Heart left ventricle (tissue), 16 donors: ENCODE results near the gene KIAA0825. TPM values are rescaled to one million over a fixed set of nuclear protein-coding genes. Genes with fewer than 3 reads are reported as not detected.
A peak's percentile ranks its signal among the peaks of the same experiment; 100 is the strongest.

Experiments used
- ATAC-seq, 4 donors: fragments of 200-7000 bp; cut with Tn5 transposase; one replicate each; pipeline ENCODE4 v1.9.1; 2020 to 2022; ENCODE audit warnings: moderate library complexity in 4 of 4, mild to moderate bottlenecking in 3 of 4, moderate number of reproducible peaks in 1 of 4
- DNase-seq, 5 donors: peaks; one replicate each; pipeline ENCODE4 v3.0.0-alpha.2; 2020
- H3K27ac ChIP-seq, 12 donors: fragments of 200-600 bp; sonication (generic) in 4 of 12; one replicate each; pipeline versions ENCODE4 v1.5.0 to v1.8.0; 2016 to 2022; ENCODE audit warnings: mild to moderate bottlenecking in 2 of 12
- H3K27me3 ChIP-seq, 9 donors: fragments of 200-600 bp; sonication (generic) in 2 of 9; one replicate each; pipeline versions ENCODE4 v1.5.1 to v1.8.0; 2016 to 2022; ENCODE audit warnings: mild to moderate bottlenecking in 3 of 9
- H3K36me3 ChIP-seq, 9 donors: fragments of 200-600 bp; sonication (generic) in 2 of 9; one replicate each; pipeline versions ENCODE4 v1.5.0 to v1.8.0; 2018 to 2022; ENCODE audit warnings: mild to moderate bottlenecking in 2 of 9
- H3K4me1 ChIP-seq, 12 donors: fragments of 200-600 bp; sonication (generic) in 4 of 12; one replicate each; pipeline versions ENCODE4 v1.5.0 to v1.8.0; 2016 to 2022; ENCODE audit warnings: mild to moderate bottlenecking in 3 of 12
- H3K4me3 ChIP-seq, 12 donors: fragments of 200-600 bp; sonication (generic) in 4 of 12; one replicate each; pipeline versions ENCODE4 v1.5.0 to v1.8.0; 2017 to 2022; ENCODE audit warnings: mild to moderate bottlenecking in 9 of 12, moderate library complexity in 4 of 12
- H3K9me3 ChIP-seq, 12 donors: fragments of 200-600 bp; sonication (generic) in 4 of 12; one replicate each; pipeline versions ENCODE4 v1.5.0 to v1.8.0; 2016 to 2022; ENCODE audit warnings: mild to moderate bottlenecking in 1 of 12
- CTCF ChIP-seq, 12 donors: fragments of 200-600 bp; sonication (generic) in 4 of 12; IDR thresholded peaks; one replicate each; pipeline versions ENCODE4 v1.5.0 to v1.8.0; 2018 to 2022; ENCODE audit warnings: antibody characterized with exemption in 12 of 12, mild to moderate bottlenecking in 5 of 12
- POLR2A ChIP-seq, 2 donors: fragments of 450-650 bp; IDR thresholded peaks; one replicate each; pipeline ENCODE4 v1.6.1; 2017; ENCODE audit warnings: antibody characterized with exemption in 2 of 2, mild to moderate bottlenecking in 2 of 2, moderate library complexity in 2 of 2
- WGBS, 4 donors: extraction: QIAGEN DNeasy Blood & Tissue Kit in 2 of 4; methylation state at CpG; one replicate each; pipeline versions ENCODE4 v1.1.5 to v1.1.7; 2013 to 2018; 5-methylcytosine and 5-hydroxymethylcytosine counted together
- intact Hi-C, 10 donors: fragments of 100-400 bp; cut with DNase I; formaldehyde crosslinking; loops; one replicate each; pipeline versions ENCODE4 v1.11.1 to v1.14.2; 2022
- polyA plus RNA-seq, 2 donors: library from polyadenylated mRNA; stranded (reverse); fragments of 200-250 nt; gene quantifications; one replicate each; pipeline ENCODE4 v1.2.3, GENCODE V29; 2013
- total RNA-seq, 9 donors: library from RNA; depleted of rRNA in 2 of 9; stranded (reverse); fragments of >200 nt in 2 of 9; fragmentation: NEBNext Ultra II Directional in 3 of 9; extraction: Animal tissue kit (Norgen Biotek cat#: 25700) in 3 of 9; gene quantifications; one replicate each; pipeline versions ENCODE4 v1.1.0 to v1.2.4, GENCODE V29; 2016 to 2023
- donor health status: ischemic (EF 13 %, LVEDD 7.1; RV severe dilation, severe dysfunction).
- donor health status: healthy with polysubstance abuse.
- donor health status: DM: no; HTN: yes; CAD: no.
- donor health status: DM: no; HTN: no; CAD: no.
- donor health status: ischemic (EF 25% LVEDD 6.9; RV normal size, moderate dysfunction).
- donor health status: ischemic (EF 25% LVEDD 5.7; RV mildly dilated, moderate dysfunction).
- donor health status: healthy.
- donor health status: DM: yes; HTN: yes; CAD: no.
- donor health status: ischemic (EF 35%, LVEDD 5.7; RV mildly dilated, moderate dysfunction).
- donor health status: nonischemic (EF 11% LVEDD 7.7; RV severe dilation, severe dysfunction).
- donor health status: DM: yes; HTN: yes; CAD: no.
- donor health status: PGD.
- donor health status: ischemic (EF 29% LVEDD 5.4; RV normal size, mild dysfunction).
- donor health status: nonischemic (EF 23%, LVEDD 6.1; RV moderate dilation, normal function).

Gene KIAA0825
- total and polyA plus RNA-seq, 11 donors, result 0.27 to 4.1 (median 2.4) TPM

GRCh38 chr5:94316916-94317838 lies 301.2 kb downstream of the KIAA0825 start:
- TF ChIP-seq CTCF (IDR thresholded peaks at IDR 0.05) (no peak), POLR2A (IDR thresholded peaks at IDR 0.05) (no peak)
- WGBS, 4 donors, result 47 to 64% (median 49%) methylated on average over 6 of the region's 6 CpGs
- peaks cover 0 to 7% (median 0%) of the 10 kb centered on the region in 12 donors for H3K4me1 ChIP-seq
- no peaks in the 10 kb centered on the region for H3K9me3 ChIP-seq
- H3K36me3 ChIP-seq, result no peaks in the 10 kb centered on the region
- intact Hi-C loops, result no loop called here
- no peak overlapping the region for H3K4me3 ChIP-seq
- no peaks in the 10 kb centered on the region for H3K27me3 ChIP-seq
- no peak overlapping the region for H3K27ac ChIP-seq
- DNase-seq, result no peak
- peak in 1 of 4 donors; percentile 45 for ATAC-seq

GRCh38 chr5:94314460-94315131 lies 303.8 kb downstream of the KIAA0825 start:
- no peak for ATAC-seq
- TF ChIP-seq CTCF (IDR thresholded peaks at IDR 0.05), result no peak
- TF ChIP-seq POLR2A (IDR thresholded peaks at IDR 0.05), result no peak

GRCh38 chr5:94313696-94314095 lies 304.7 kb downstream of the KIAA0825 start:
- TF ChIP-seq POLR2A (IDR thresholded peaks at IDR 0.05) (no peak), CTCF (IDR thresholded peaks at IDR 0.05) (no peak)
- WGBS, 4 donors, result 89 to 92% (median 91%) methylated on average over 3 of the region's 3 CpGs
- DNase-seq, result no peak
- H3K36me3 ChIP-seq, result no peaks in the 10 kb centered on the region
- intact Hi-C loops, result no loop called here
- H3K9me3 ChIP-seq, result no peaks in the 10 kb centered on the region
- H3K27me3 ChIP-seq, result no peaks in the 10 kb centered on the region
- no peak overlapping the region for H3K27ac ChIP-seq
- peaks cover 0 to 7% (median 0%) of the 10 kb centered on the region in 12 donors for H3K4me1 ChIP-seq
- no peak for ATAC-seq
- H3K4me3 ChIP-seq, result no peak overlapping the region

More at GRCh38 chr5:94314460-94315131, 303.8 kb downstream of the KIAA0825 start:
- no peaks in the 10 kb centered on the region for H3K9me3 ChIP-seq
- no peak overlapping the region for H3K4me3 ChIP-seq
- DNase-seq, result no peak
- H3K4me1 ChIP-seq, result peaks cover 0 to 7% (median 0%) of the 10 kb centered on the region in 12 donors
- no peaks in the 10 kb centered on the region for H3K36me3 ChIP-seq
- no peak overlapping the region for H3K27ac ChIP-seq
- WGBS, 4 donors, result 67 to 78% (median 74%) methylated on average over 7 of the region's 7 CpGs
- intact Hi-C loops, result no loop called here
- H3K27me3 ChIP-seq, result no peaks in the 10 kb centered on the region

- TF ChIP-seq POLR2A (IDR thresholded peaks at IDR 0.05), result no peak
- TF ChIP-seq CTCF (IDR thresholded peaks at IDR 0.05), result no peak
- intact Hi-C loops, result no loop called here
- Histone ChIP-seq H3K4me3 (no peak overlapping the region), H3K36me3 (no peaks in the 10 kb centered on the region), H3K27me3 (no peaks in the 10 kb centered on the region), H3K9me3 (no peaks in the 10 kb centered on the region), H3K4me1 (peaks cover 0 to 7% (median 0%) of the 10 kb centered on the region in 12 donors), H3K27ac (no peak overlapping the region)
- 93 to 97% (median 95%) methylated on average over 3 of the region's 3 CpGs for WGBS, 4 donors
- DNase-seq (no peak), ATAC-seq (no peak)
Observed at GRCh38 chr5:94313188-94313587, 305.2 kb downstream of the KIAA0825 start.
